ENCODE data around the gene ABLIM2. TPM values are rescaled to one million over a fixed set of nuclear protein-coding genes. Genes with fewer than 3 reads are reported as not detected.

Gene ABLIM2
- total and polyA plus RNA-seq, 2 donors (not counting 1 experiment from before 2014, with no cell fraction given), result 3.3 to 79.0 TPM

- H3K4me3 Mint-ChIP-seq, result no peak overlapping the region
- ATAC-seq (ENCODE audit: low read depth) (no peak), DNase-seq (no peak)
- POLR2A ChIA-PET, result no interaction called here
- no peaks in the 10 kb centered on the region for H3K27me3 Mint-ChIP-seq
- no peak overlapping the region for H3K27ac Mint-ChIP-seq
- intact Hi-C loops (cut with micrococcal nuclease), result no loop called here
- no peaks in the 10 kb centered on the region for H3K9me3 Mint-ChIP-seq (ENCODE audit: insufficient read depth)
- peaks cover 17% of the 10 kb centered on the region for H3K4me1 Mint-ChIP-seq
- Histone ChIP-seq H3K27ac (ENCODE audit: low read length in 2 of 2) (no peak overlapping the region), H3K4me1 (ENCODE audit: control insufficient read depth in 2 of 2, insufficient read depth in 2 of 2, low read length in 2 of 2) (no peaks in the 10 kb centered on the region), H3K9me3 (ENCODE audit: control extremely low read depth in 1 of 3, control insufficient read depth in 2 of 3, insufficient read depth in 1 of 3, low read length in 2 of 3) (peaks cover 0 to 11% (median 0%) of the 10 kb centered on the region in 3 donors), H2AFZ (ENCODE audit: insufficient read depth, low read depth, low read length, poor library complexity, severe bottlenecking) (no peak overlapping the region), H3K36me3 (replicated peaks in 1 of 2; ENCODE audit: control extremely low read depth in 1 of 2, control insufficient read depth in 1 of 2, extremely low read depth in 1 of 2, insufficient read depth in 2 of 2, low read length in 1 of 2) (no peaks in the 10 kb centered on the region), H3K9ac (ENCODE audit: low read length) (no peak overlapping the region), H4K20me1 (ENCODE audit: control insufficient read depth, insufficient read depth, low read length, poor library complexity, severe bottlenecking) (no peaks in the 10 kb centered on the region), H3K79me2 (ENCODE audit: control insufficient read depth, insufficient read depth, low read length) (no peaks in the 10 kb centered on the region), H3K27me3 (replicated peaks in 1 of 4; ENCODE audit: control extremely low read depth in 1 of 4, control insufficient read depth in 3 of 4, insufficient read depth in 4 of 4, low read length in 3 of 4) (no peaks in the 10 kb centered on the region), H3K4me3 (ENCODE audit: control extremely low read depth in 1 of 5, extremely low read depth in 1 of 5, insufficient read depth in 1 of 5, low read depth in 2 of 5, low read length in 4 of 5) (no peak overlapping the region), H3K4me2 (replicated peaks; ENCODE audit: low read depth, low read length, poor library complexity, severe bottlenecking) (no peak overlapping the region)
- 87% methylated on average over 15 of the region's 16 CpGs for WGBS (ENCODE audit: insufficient coverage)
- TF ChIP-seq CTCF (IDR thresholded peaks at IDR 0.05), result no peak
- TF ChIP-seq EZH2 (IDR thresholded peaks at IDR 0.05; ENCODE audit: borderline replicate concordance, insufficient read depth, low read depth, low read length, poor library complexity, severe bottlenecking), result no peak
- CTCF ChIA-PET, result no interaction called here
These were observed 37.2 kb downstream of the ABLIM2 start for GRCh38 chr4:8121292-8122015.

- no peak overlapping the region for H3K27ac ChIP-seq (ENCODE audit: low read length in 2 of 2)
- Mint-ChIP-seq H3K27ac (no peak overlapping the region), H3K9me3 (ENCODE audit: insufficient read depth) (no peaks in the 10 kb centered on the region), H3K4me3 (no peak overlapping the region), H3K4me1 (peaks cover 17% of the 10 kb centered on the region), H3K27me3 (no peaks in the 10 kb centered on the region)
- no peak for ATAC-seq (ENCODE audit: low read depth)
- no peak overlapping the region for H3K9ac ChIP-seq (ENCODE audit: low read length)
- POLR2A ChIA-PET, result no interaction called here
- intact Hi-C loops (cut with micrococcal nuclease), result no loop called here
- no peak for DNase-seq
- H3K36me3 ChIP-seq (replicated peaks in 1 of 2; ENCODE audit: control extremely low read depth in 1 of 2, control insufficient read depth in 1 of 2, extremely low read depth in 1 of 2, insufficient read depth in 2 of 2, low read length in 1 of 2), result no peaks in the 10 kb centered on the region
- no peaks in the 10 kb centered on the region for H3K4me1 ChIP-seq (ENCODE audit: control insufficient read depth in 2 of 2, insufficient read depth in 2 of 2, low read length in 2 of 2)
- H3K27me3 ChIP-seq (replicated peaks in 1 of 4; ENCODE audit: control extremely low read depth in 1 of 4, control insufficient read depth in 3 of 4, insufficient read depth in 4 of 4, low read length in 3 of 4), result no peaks in the 10 kb centered on the region
- no peaks in the 10 kb centered on the region for H3K79me2 ChIP-seq (ENCODE audit: control insufficient read depth, insufficient read depth, low read length)
- CTCF ChIA-PET, result no interaction called here
- 87% methylated on average over 11 of the region's 12 CpGs for WGBS (ENCODE audit: insufficient coverage)
- no peak overlapping the region for H3K4me2 ChIP-seq (replicated peaks; ENCODE audit: low read depth, low read length, poor library complexity, severe bottlenecking)
- no peak overlapping the region for H3K4me3 ChIP-seq (ENCODE audit: control extremely low read depth in 1 of 5, extremely low read depth in 1 of 5, insufficient read depth in 1 of 5, low read depth in 2 of 5, low read length in 4 of 5)
- no peaks in the 10 kb centered on the region for H4K20me1 ChIP-seq (ENCODE audit: control insufficient read depth, insufficient read depth, low read length, poor library complexity, severe bottlenecking)
- TF ChIP-seq CTCF (IDR thresholded peaks at IDR 0.05) (no peak), EZH2 (IDR thresholded peaks at IDR 0.05; ENCODE audit: borderline replicate concordance, insufficient read depth, low read depth, low read length, poor library complexity, severe bottlenecking) (no peak)
- H2AFZ ChIP-seq (ENCODE audit: insufficient read depth, low read depth, low read length, poor library complexity, severe bottlenecking), result no peak overlapping the region
- H3K9me3 ChIP-seq (ENCODE audit: control extremely low read depth in 1 of 3, control insufficient read depth in 2 of 3, insufficient read depth in 1 of 3, low read length in 2 of 3), result peaks cover 0 to 11% (median 0%) of the 10 kb centered on the region in 3 donors
These were observed 38.1 kb downstream of the ABLIM2 start for GRCh38 chr4:8120501-8120900.
